Stimulated activated CD8-positive, alpha-beta memory T cell treated with anti-CD3 and anti-CD28 coated beads, Interleukin-12 subunit alpha, Interleukin-12 subunit beta, amount 100 ng/mL, for 1 hour (primary cell): Measurements from ENCODE around the gene ZNF317.
A peak's percentile ranks its signal among the peaks of the same experiment; 100 is the strongest.
"Not testable (repeated sequence)": the region's sequence is repeated elsewhere in the genome, so short reads cannot be mapped to it uniquely, and the experiment has no call there.

Source experiments
- DNase-seq: peaks from one replicate; pipeline ENCODE4 v3.0.0-alpha.2; 2020; ENCODE audit warnings: low read depth

Gene ZNF317

GRCh38 chr19:9175326-9175725, 35.1 kb downstream of the ZNF317 start:
- DNase-seq: no peak

- DNase-seq: no peak
Observed at GRCh38 chr19:9178901-9179300, 38.7 kb downstream of the ZNF317 start, which contains the start of gene OR7D2. TSS of gene OR7D2 (plus strand) at chr19:9178979. CDS start at chr19:9185782, 6,803 bp downstream.

- DNase-seq: no peak
Observed at GRCh38 chr19:9183000-9183399, 42.8 kb downstream of the ZNF317 start.

GRCh38 chr19:9187191-9187590, 47.0 kb downstream of the ZNF317 start:
- DNase-seq: no peak

- no peak for DNase-seq
Observed at GRCh38 chr19:9189535-9189934, 49.3 kb downstream of the ZNF317 start.

- not testable (repeated sequence) for DNase-seq
Observed at GRCh38 chr19:9198044-9198443, 57.8 kb downstream of the ZNF317 start.

GRCh38 chr19:9205501-9206113, 65.4 kb downstream of the ZNF317 start:
- DNase-seq: peak; percentile 46
